ENCODE results near the gene REEP6.

DNA sequence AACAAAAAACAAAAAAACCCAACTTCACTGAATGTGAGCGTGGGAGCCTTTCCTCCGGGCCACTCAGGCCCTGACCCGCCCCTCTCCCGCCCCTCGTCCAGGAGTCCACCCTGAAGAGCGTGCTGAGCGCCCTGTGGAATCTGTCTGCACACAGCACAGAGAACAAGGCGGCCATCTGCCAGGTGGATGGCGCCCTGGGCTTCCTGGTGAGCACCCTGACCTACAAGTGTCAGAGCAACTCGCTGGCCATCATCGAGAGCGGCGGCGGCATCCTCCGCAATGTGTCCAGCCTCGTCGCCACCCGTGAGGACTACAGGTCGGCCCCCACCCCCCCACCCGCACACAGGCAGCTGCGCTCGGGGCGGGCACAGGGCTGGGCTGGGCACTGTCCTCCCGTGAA, 29.1 kb upstream of the REEP6 start:
- TF ChIP-seq, protein P1, sequence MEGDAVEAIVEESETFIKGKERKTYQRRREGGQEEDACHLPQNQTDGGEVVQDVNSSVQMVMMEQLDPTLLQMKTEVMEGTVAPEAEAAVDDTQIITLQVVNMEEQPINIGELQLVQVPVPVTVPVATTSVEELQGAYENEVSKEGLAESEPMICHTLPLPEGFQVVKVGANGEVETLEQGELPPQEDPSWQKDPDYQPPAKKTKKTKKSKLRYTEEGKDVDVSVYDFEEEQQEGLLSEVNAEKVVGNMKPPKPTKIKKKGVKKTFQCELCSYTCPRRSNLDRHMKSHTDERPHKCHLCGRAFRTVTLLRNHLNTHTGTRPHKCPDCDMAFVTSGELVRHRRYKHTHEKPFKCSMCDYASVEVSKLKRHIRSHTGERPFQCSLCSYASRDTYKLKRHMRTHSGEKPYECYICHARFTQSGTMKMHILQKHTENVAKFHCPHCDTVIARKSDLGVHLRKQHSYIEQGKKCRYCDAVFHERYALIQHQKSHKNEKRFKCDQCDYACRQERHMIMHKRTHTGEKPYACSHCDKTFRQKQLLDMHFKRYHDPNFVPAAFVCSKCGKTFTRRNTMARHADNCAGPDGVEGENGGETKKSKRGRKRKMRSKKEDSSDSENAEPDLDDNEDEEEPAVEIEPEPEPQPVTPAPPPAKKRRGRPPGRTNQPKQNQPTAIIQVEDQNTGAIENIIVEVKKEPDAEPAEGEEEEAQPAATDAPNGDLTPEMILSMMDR (IDR thresholded peaks at IDR 0.05) = no peak
- TF ChIP-seq POLR2A (IDR thresholded peaks at IDR 0.05) = no peak
